Putamen (tissue), 1 donor: Measurements from ENCODE around the gene ZNF526.

Source experiments
- DNase-seq: peaks from one replicate; pipeline ENCODE4 v3.0.0-alpha.2; 2016; ENCODE audit warnings: low spot score

Gene ZNF526

DNA sequence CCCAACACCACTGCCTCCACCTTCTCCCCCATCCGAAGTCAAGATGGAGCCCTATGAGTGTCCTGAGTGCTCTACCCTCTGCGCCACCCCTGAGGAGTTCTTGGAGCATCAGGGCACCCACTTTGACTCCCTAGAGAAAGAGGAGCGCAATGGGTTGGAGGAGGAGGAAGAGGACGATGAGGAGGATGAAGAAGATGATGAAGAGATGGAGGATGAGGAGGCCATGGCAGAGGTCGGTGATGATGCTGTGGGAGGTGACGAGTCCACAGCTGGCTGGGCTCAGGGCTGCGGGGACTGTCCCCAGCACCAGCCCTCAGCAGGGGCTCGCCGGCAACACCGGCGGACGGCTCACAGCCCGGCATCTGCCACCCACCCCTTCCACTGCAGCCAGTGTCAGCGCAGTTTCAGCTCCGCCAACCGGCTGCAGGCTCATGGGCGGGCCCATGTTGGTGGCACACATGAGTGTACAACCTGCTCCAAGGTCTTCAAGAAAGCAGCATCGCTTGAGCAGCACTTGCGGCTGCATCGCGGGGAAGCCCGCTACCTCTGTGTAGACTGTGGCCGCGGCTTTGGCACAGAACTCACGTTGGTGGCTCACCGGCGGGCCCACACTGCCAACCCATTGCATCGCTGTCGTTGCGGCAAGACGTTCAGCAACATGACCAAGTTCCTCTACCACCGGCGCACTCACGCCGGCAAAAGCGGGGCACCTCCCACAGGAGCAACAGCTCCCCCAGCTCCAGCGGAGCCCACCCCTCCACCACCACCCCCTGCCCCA lies 5.0 kb downstream of the ZNF526 start:
- DNase-seq: no peak

DNA sequence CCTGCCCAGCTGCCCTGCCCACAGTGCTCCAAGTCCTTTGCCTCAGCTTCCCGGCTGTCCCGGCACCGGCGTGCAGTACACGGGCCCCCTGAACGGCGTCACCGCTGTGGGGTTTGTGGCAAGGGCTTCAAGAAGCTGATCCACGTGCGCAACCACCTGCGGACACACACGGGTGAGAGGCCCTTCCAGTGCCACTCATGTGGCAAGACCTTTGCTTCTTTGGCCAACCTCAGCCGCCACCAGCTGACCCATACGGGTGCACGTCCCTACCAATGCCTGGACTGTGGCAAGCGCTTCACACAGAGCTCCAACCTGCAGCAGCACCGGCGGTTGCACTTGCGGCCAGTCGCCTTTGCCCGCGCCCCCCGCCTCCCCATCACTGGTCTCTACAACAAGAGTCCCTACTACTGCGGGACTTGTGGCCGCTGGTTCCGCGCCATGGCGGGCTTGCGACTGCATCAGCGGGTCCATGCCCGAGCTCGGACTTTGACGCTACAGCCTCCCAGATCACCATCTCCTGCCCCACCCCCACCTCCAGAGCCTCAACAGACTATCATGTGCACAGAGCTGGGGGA lies 5.7 kb downstream of the ZNF526 start:
- DNase-seq: no peak

- DNase-seq: no peak
Measured at GRCh38 chr19:42226886-42227285, 6.8 kb downstream of the ZNF526 start.

DNA sequence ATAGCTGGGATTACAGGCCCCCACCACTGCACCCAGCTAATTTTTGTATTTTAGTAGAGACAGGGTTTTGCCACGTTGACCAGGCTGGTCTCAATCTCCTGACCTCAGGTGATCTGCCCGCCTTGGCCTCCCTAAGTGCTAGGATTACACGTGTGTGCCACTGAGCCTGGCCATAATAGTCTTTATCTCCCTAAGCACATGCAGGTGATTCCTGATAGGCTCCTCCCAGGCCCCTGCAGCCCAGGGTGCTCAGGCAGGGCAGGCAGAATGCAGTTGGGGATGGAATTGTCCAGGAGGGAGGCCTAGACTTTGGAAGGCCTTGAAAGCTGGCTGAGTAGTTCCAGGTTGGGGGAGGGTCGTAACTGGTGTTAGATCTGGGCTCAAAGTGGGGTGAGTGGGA lies 8.5 kb downstream of the ZNF526 start:
- DNase-seq: no peak

DNA sequence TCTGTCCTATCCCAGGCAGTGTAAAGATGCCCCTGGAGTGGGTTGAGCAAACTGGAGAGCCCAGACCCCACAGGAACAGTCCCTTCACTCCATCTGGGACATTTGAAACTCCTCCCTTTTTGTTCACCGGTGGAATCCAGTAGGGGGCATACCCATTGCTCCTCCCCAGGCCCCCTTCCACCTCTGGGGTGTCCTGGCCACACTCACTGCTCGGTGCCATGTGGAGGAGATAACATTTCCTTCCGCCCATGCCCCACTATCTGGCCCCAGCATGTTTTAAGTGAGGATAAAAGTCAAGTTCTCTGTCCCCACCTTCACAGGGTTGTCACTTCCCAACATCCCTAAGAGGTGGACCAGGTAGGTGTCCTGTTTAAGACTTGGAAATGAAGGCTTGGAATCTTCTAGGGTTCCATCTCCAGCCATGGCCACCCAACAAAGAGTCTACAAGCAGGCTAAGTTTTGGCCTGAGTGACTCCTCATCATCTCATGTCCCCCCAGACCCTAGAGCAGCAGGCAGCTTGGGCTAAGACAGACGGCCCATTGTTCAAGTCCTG lies 9.3 kb downstream of the ZNF526 start:
- no peak for DNase-seq

DNA sequence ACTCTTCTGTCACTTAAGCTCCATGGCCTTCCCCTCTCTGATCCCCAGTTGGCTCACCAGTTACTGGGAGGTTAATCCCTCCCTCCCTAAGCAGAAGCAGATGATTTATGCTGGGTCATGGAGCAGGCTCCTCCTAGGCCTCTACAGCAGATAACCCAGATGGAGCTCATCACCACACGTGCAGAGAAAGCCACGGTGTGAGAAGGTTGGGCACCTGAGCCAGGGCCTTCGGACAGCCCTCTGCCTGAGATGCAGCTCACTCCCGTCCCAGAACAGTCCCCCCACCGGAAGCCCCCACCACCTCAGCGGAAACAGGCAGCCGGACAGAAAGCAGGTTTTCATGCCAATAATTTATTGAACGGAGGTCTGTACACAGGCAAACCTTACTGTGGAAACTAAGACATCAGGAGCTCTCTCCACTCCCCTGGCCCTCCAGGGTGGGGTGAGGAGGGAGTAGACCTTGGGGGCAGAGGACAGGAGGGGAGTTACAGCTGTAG lies 9.8 kb downstream of the ZNF526 start:
- no peak for DNase-seq

DNA sequence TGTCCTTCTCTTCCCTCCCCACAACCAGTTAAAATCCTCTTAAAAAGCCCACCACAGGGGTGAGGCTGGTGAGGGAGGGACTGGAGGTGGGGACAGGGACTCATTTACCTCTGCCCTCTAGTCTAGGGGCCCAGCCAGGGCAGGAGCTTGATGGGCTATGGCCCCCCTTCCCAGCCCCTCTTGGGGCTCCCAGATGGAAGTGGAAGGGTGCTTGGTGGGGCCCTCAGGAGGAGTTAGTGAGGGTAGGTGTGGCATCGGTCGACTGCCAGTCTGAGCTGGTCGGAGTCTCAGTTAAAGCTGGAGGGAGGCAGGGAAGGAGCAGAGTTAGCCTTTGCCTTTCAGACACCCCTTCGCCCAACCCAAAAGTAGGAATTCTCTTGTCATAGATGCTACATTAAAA lies 10.5 kb downstream of the ZNF526 start:
- DNase-seq: no peak

- DNase-seq: no peak
Measured at GRCh38 chr19:42232435-42232834, 12.3 kb downstream of the ZNF526 start.

- no peak for DNase-seq
Measured at GRCh38 chr19:42233106-42233505, 13.0 kb downstream of the ZNF526 start.

DNA sequence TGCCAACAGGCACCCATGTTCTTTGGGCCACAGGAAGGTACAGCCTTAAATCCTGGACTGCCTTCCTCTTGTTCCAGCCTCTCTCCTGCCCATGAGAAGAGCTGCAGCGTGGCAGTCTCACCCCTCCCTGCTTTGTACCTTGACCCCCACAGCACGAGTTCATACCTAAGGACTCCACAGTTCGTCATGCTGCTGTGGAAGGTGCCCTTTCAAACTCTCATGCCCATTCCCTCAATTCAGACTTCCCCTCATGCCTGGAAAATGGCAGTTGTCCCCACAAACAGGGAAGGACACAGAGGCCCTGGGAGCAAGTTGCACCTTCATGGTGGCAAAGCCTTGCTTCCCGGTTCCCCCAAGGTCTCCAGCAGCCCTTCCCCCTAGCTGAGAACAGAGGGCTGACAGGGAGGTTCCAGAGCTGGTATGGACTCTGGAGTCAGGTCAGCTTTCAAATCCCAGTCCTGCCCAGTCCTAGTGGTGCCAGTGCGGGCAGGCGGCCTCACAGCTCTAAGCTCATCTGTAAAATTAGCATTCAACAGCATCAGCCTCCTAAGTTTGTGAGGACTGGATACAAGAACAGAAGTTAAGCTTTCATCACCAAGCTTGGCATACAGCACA lies 13.7 kb downstream of the ZNF526 start:
- DNase-seq: no peak

DNA sequence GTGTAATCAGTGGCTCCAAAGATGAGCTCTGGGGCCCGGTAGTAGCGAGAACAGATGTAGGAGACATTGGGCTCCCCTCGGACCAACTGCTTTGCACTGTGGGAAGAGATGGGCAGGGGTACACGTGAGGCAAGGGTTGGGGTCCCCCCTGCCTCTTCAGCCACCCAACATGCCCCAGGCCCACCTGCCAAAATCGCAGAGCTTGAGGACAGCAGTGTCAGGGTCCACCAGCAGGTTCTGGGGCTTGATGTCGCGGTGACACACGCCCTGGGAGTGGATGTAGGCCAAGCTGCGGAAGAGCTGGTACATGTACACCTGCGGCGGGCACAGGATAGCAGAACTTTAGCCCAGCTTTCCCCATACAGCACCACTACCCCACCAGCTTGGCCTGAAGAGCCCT lies 14.3 kb downstream of the ZNF526 start:
- DNase-seq: no peak

DNA sequence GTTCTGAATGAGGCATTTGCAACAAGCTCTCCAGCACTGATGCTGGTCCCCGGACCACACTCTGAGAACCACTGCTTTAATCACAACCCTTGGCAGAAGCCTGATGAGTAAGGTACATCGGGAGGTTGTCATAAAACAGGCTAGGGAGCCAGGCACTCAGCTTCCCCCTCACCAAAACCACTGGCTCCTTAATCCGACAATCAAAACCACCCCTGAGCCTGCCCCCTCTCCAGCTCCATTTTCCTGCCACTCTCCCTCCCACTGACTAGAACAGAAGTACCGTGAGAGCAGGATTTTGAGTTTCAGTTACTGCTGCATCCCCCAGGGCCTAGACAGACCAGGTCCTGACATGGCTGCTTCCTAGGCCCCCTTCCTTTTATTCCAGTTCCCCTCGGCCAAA lies 15.1 kb downstream of the ZNF526 start:
- DNase-seq: no peak

GRCh38 chr19:42239544-42240220 lies 19.6 kb downstream of the ZNF526 start:
- no peak for DNase-seq

GRCh38 chr19:42241279-42241678 lies 21.2 kb downstream of the ZNF526 start:
- no peak for DNase-seq

DNA sequence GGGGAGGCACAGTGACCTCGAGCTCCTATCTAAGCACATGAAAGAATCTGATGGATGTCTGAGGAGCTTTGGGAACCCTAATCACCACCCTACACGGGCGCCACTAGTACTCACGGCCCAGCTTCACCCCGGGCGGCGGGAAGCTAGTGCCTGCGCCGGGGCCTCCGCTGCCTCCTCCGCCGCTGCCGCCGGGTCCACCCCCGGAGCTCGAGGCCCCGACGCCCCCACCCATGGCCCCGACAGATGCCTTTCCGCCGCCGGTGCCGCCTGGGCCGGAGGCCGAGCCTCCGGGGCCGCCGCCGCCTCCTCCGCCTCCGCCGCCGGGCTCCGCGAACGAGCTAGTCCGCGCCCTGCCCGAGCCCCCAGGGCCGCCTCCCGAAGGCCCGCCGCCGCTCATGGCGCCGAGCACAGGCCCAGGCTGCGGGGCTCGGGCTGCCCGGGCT lies 22.0 kb downstream of the ZNF526 start:
- no peak for DNase-seq

GRCh38 chr19:42242512-42243409 lies 22.6 kb downstream of the ZNF526 start, which contains the start of gene GSK3A:
Gene GSK3A, minus strand, starts transcription at chr19:42242602. Its CDS starts 137 bp downstream, at chr19:42242465.
- peak; percentile 100 for DNase-seq

DNA sequence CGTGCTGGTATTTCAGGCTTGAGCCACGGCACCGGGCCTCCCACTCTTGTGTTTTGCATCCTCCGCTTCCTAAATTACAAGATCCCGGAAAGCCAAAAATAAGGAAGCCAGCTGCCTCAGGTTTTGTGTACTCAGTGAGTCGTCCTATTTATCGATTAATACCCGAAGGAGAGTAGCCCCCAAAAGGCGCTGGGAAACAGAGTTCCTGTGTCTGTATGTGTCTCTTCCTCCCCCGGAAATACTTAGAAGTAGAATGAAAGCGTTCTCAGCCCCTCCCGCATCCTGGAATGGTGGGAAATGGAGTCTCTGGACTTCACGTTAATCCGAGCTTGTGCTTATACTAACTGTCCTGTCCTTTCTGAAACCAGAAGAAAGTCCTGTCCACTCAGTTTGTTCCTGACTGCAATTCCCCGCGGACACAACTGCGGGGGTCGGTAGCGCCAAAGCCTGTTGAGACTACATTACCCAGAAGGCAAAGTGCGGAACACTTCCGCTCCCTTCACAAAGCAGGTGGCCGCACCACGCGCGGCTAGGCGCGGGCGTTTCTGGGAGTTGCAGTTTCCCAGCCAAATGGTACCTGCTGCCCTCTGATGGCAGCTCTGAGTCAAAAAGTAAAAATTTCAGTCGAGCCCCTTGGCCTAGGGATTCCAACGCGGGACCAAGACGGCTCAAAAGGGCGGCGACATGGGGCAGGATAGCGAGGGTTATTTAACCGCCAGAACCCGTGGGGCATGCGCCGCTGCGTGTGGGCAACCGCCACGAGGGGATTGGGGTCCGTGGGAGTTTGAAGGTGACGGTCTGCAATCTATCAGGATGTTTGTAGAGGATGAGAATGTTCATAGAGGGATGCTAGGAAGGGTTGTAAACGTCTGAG lies 24.5 kb downstream of the ZNF526 start:
- DNase-seq: peak; percentile 96

GRCh38 chr19:42245231-42245630 lies 25.1 kb downstream of the ZNF526 start:
- DNase-seq: no peak

DNA sequence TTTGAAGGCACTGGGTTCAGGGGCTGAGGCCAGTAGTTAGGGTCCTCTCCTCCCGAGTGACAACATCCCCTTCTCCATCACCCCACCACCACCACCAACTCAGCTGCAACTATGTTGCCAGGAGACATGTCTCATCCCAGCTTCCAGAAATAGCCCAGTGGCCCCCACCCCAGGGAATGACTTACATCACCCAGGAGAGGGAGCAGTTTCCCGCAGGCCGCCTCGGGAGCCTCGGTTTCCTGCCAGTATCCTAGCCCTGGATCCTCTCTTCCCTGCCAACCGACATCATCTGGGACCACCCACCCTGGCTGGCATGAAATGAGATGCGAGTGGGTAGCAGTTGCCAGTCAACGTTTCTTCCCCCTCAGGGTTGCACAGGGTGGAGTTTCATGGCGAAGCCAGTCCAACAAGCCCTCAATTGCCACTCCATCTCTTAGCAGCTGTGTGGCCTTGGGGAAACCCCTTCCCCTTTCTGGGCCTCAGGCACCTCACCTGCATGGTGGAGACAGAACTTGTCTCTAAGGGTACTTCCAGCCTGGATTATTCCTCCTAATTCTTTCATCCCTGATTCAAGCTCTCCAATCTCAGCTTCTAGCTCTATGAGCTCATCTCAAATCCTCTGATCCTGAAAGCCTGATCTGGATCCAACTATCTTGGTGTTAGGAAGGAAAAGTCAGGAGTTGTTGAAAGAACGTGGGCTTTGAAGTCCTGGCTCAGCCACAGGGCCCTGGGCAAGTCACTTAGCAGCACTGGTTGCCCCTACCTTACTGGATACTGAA lies 26.2 kb downstream of the ZNF526 start:
- peak; percentile 89 for DNase-seq
